GM19372 (cell line): ENCODE measurements around the gene AK9.
A peak's percentile ranks its signal among the peaks of the same experiment; 100 is the strongest.
"Not testable (repeated sequence)": the region's sequence is repeated elsewhere in the genome, so short reads cannot be mapped to it uniquely, and the experiment has no call there.

ENCODE experiments used
- ATAC-seq: cut with Tn5 transposase; IDR thresholded peaks from one replicate; pipeline ENCODE4 v1.9.1; 2021; ENCODE audit warnings: mild to moderate bottlenecking, low read depth, moderate library complexity; ENCODE audit not compliant: unreplicated experiment

The AK9 gene

DNA sequence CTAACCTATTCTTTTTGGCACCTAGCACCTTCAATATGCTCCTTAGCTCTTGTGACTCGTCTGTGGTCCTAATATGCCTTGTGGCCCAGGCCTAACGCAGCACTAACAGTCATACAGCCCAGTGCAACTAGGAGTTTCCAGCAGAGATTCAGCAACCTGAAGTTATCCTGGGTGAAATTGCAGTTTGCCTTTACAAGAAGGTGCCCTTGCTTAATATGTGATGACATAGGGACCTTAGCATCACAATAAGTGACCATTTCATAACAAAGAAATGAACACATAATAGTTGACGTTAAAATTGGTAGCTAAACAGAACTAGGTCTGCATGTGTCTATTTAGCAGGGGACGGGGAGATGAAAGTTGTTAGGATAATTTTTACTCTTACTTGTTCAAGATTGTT is 10.2 kb upstream of the AK9 start:
- ATAC-seq: no peak

DNA sequence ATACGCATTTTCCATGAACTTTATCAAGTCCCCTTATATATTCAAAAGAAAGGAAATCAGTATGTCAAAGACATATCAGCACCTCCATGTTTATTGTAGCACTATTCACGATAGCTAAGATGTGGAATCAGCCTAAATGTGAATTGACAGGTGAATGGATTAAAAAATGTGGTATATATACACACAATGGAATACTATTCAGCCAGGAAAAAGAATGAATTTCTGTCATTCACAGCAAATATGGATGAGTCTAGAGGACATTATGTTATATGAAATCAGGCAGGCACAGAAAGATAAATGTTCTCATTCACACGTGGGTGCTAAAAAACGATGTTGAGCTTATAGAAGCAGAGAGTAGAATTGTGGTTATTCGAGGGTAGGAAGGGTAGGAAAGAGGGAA is 5.4 kb upstream of the AK9 start:
- no peak for ATAC-seq

DNA sequence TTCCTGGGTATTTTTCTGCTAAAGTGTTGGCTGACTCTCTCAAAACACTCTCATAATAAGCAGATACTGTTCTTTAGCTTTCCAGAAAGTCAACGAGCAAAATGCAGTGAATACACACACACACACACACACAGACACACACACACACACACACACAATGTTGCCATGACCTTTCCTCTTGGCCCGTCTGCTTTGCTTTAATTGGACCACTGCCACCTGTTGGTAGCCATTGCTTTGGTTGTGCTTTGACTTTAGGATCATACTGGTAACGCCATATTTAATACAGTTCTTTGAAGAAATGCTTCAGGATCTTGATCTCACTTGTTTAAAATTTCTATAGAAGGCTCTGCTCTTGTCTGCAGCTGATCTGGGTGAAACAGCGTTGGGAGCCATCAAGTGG is 4.5 kb upstream of the AK9 start:
- ATAC-seq: no peak

DNA sequence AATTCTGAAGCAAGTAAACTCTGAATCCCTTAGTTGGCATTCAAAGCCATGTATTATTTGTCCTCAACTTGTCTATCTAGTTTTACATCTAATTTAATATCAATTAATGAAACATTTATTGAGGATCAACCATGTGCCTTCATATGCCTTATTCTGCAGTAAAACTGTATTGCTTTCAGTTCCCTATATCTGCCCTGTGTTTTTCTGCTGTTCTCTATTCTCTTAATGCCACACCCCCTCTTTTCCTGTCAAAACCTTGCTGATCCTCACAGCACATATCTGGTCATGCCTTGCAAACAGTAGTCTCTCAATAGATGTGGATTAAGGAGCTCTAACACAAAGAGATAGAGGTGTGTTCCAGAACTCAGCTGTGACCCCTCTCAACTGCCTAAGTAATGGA is 2.1 kb upstream of the AK9 start:
- ATAC-seq: peak; percentile 31

DNA sequence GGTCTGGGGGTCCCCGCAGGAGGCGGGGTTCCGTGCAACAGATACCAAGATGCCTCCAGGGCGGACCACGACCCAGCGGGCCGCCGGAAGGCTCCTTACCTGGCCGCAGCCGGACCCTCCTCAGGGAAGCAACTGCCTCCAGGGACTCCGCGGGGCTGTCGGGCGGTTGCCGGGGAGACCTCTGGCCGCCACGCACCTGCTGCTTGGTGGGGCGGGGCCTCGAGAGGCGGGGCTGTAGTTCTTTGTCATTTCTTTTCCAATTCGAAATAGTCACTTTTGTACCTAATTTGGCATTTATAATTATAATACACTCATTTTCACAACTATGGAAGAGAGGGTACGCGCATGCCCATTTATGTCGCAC is 647 bp downstream of the AK9 start:
- peak; percentile 40 for ATAC-seq

DNA sequence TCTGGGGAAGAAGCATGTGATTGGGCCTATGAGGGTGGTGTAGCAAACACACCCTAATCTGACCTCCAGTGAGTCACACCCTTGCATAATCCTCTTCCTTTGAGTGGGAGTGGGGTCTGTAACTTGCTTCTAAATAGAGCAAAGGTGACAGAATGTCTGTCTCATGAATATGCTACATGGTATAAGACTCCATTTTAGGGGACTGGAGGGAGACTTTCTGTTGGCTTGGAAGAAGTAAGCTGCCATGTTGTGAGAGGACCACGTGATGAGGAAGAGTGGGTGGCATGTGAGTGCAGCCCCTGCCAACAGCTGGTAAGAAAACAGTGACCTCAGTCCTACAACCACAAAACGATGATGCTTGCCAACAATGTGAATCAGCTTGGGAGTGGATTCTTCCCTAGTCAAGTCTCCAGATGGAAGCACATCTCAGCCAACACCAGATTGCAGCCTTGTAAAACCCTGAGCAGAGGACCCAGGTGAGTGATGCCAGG is 3.7 kb downstream of the AK9 start:
- ATAC-seq: no peak

DNA sequence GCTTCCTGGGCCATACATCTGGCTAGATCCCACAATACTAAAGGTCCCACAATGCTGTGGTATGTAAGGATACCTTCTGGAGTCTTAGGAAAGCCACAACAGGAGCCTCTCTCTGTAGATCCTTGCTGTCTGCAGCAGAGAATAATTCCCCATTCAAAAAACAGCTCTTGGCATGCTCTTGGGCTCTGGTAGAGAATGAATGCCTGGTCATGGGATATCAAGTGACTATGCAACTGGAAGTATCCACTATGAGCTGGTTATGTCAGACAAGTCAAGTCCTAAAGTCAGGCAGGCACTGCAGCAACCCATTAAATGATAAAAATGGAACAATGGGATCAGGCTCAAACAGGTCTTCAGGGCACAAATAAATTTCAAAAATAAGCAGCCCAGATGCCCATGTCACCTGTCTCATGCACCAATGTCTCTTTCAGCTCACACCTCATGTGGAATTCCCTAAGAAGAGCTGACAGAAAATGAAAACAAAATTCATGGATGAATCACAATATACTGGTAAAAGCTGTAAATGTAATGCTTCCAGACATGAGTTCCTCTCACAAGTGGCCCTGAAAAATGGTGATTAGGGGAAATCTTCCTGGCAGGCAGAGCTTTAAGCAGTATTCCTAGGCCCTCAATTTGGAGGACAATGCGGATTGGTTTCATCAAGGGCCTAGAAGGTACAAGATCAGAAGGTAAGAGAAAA is 4.3 kb downstream of the AK9 start:
- no peak for ATAC-seq

DNA sequence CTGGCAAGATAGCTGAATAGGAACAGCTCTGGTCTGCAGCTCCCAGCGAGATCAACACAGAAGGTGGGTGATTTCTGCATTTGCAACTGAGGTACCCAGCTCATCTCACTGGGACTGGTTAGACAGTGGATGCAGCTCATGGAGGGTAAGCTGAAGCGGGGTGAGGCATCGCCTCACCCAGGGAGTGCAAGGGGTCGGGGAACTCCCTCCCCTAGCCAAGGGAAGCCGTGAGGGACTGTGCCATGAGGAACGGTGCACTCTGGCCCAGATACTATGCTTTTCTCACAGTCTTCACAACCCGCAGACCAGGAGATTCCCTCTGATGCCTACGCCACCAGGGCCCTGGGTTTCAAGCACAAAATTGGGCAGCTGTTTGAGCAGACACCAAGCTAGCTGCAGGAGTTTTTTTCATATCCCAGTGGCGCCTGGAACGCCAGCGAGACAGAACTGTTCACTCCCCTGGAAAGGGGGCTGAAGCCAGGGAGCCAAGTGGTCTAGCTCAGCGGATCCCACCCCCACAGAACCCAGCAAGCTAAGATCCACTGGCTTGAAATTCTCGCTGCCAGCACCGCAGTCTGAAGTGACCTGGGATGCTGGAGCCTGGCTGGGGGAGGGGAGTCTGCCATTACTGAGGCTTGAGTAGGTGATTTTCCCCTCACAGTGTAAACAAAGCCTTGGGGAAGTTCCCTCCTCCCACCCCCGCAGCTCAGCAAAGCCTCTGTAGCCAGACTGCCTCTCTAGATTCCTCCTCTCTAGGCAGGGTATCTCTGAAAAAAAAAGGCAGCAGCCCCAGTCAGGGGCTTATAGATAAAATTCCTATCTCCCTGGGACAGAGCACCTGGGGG is 12.1 kb downstream of the AK9 start:
- ATAC-seq: not testable (repeated sequence)

DNA sequence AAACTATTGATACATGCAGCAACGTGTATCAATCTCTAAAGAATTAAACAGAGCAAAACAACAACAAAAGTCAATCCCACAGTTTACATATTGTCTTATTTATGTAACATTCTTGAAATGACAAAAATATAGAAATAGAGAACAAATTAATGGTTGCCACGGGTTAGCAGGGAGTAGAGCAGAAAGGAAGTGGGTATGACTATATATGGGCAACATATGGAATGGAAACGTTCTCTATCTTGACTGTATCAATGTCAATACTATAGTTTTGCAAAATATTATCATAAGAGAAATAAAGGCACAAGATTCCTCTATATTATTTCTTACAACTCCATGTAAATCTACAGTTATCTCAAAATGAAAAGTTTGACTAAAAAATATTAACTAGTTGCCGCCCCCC is 12.8 kb downstream of the AK9 start:
- no peak for ATAC-seq

DNA sequence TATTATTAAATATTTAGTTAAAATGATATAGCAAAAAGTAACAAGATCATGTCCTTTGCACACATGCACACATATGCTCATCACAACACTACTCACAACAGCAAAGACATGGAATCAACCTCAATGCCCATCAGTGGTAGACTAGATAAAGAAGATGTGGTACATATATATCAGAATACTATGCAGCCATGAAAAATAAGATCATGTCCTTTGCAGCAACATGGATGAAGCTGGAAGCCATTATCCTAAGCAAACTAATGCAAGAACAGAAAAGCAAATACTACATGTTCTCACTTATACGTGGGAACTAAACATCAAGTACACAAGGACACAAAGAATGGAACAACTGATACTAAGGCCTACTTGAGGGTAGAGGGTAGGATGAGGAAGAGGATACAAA is 14.3 kb downstream of the AK9 start:
- ATAC-seq: no peak

DNA sequence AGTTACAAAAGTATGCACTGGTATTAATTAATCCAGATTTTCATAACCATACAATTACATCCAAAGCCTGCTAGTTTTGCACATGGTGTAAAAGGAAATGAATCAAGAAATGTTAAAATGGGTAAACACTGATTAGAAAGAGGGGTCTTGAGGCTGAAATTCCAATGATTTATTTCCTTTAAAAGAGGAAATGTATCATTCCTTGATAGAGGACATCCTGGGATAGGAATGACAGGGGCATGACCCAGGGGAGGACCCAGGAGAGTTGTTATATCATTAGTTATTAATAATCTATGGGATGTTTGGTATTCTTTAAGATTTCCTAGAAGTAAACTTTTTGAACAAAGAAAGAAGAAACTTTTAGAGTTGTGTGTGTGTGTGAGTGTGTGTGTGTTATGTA is 18.2 kb downstream of the AK9 start:
- no peak for ATAC-seq

DNA sequence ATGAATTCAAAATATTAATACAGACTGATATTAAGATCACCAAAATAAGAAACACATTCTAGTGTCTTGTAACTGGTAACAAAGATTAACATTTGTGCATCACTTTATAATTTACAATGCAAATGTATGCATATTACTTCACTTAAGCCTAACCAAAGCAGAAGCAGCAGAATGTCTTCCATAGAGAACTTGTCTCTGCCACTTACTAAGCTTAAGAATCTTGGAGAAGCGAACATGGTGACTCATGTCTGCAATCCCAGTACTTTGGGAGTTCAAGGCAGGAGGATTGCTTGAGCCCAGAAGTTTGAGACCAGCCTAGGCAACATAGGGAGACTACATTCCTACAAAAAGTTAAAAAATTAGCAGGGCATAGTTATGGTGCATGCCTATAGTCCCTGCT is 18.8 kb downstream of the AK9 start:
- ATAC-seq: no peak

DNA sequence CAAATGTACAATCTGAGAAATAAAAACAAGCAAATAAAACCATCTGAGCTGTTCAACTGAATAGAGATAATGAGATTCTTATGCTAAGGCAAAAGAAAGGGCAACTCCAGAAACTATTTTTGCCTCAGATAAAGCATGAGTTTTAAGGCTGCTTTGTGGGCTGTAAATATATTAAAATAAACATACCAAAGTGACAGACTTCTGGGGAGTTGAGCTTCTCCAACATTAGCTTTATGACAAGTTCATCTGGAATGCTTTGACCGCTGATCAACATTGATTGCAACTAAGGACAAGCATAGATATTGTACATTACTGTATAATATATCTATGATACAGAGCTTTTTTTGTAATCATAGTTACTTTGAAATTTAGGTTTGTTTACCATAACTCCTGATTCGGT is 19.3 kb downstream of the AK9 start:
- ATAC-seq: no peak

DNA sequence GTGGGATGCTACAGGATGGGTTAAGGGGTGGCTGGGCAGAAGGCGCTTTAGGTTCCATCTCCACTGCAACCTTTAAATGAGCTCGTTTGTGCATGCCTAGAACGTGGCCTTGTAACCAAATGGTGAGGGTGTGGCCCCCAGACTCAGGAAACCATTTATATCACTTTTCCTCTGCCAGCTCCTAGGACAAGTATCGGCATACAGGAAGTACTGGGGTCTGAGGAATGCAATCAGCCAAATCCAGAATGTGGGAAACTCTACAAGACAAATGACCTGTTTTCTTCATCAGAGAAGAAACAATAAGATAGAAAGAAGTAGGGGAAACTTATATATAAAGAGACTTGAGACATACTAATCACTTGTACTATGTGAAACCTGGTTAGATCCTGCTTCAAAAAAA is 21.2 kb downstream of the AK9 start:
- no peak for ATAC-seq

DNA sequence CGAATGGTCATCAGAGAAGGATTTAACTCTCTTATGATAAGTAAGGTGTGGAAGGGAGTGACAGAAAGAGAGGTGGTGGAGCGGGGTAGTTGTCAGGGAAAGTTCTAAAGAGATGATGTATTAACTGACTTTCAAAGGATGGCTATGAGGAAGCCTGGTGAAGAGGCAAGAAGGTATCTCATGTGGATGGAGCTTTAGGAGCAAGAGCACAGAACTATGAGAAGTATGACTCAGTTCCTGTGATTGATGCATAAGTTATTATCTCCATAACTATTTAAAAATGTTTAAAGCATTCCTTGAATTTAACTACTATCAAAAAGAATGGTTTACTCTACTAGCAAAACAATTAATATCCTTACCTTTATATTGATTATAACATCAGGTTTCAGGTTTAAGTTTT is 28.8 kb downstream of the AK9 start:
- ATAC-seq: no peak

DNA sequence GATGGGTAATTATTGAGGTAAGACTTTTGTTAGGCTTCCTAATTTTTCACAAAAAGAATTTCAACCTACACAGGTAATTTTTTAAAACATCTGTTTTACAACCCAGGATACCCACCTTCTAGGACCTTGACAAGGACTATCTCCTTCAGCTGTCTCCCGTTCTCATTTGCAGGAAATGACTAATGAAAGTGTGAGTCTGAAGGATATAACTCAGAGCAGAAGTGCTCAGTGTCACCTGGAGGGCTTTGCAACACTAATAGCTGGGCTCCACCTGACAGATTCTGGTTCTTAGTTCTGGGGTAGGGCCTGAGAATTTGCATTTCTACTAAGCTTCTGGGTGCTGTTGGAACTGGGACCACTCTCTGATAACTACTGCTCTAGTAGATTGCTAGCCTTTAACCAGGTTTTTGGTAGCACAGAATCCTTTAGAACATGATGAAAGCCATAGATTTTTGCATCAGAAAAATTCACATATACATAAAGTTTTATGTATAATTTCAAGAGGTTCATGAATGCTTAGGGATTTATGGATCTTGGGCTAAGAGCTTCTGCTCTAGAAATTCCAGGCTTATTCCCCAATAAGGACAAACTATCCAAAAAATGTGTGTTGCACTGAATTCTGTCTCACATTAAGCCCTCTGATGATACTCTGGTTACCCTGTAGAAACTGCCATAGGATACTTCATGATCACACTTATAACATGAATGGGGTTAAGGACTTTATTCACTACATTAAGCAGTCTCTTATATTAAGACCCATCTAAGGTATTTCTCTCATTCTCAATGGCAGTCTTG is 30.3 kb downstream of the AK9 start:
- no peak for ATAC-seq

DNA sequence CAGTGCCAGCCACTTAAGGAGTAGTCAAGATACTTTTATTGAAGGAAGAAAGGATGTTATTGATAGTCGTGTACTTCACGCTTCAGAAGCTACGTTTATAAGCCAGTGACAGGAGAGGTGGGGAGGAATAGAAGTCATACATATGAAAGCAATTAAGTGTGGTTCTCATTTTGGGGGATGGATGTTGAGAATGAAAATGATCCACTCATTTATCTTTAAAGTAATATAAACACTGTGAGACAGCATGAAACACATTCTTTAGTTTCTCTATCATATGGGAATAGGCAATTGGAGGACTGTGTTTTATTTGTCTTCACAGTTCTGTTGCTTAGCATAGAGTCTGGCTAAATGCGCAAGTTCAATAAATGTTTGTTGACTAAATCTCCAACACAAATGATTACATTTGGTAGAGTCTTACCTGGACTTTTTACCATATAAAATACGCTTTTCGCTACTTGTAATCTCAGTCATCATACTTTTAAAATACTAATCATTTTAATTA is 35.2 kb downstream of the AK9 start:
- ATAC-seq: no peak

DNA sequence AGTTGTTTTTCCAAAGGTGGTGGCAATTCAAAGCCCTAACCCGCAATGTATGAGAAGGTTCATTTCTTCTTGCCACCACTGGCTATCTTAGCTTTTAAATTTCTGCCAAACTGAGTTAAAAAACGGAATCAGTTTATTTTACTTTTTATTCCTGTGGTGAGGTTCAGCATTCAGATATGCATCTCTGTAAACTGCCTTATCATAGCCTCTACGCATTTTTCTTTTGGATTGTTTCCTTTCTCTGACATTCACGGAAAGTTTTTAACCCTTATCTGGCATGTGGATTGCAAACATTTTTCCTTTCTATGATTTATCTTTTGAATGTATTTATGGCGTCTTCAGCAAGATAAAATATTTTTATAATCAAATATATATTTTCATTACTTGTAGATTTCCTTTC is 37.7 kb downstream of the AK9 start:
- ATAC-seq: no peak

DNA sequence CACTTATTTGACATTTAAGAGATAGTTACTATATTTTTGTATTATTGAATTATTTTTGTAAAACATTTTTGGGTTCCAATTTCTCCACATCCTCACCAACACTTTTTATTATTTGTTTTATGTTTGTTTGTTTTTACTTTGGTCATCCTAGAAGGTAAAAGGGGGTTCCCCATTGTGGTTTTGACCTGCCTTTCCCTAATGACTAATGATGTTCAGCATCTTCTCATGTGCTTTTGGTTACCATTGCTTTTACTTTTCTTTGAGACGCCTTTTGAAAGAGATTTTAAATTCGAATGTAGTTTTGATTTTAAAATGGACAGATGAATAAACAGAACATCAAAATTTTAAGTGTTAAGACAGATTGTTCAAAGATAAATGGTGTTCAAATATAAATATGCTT is 46.9 kb downstream of the AK9 start:
- ATAC-seq: no peak

DNA sequence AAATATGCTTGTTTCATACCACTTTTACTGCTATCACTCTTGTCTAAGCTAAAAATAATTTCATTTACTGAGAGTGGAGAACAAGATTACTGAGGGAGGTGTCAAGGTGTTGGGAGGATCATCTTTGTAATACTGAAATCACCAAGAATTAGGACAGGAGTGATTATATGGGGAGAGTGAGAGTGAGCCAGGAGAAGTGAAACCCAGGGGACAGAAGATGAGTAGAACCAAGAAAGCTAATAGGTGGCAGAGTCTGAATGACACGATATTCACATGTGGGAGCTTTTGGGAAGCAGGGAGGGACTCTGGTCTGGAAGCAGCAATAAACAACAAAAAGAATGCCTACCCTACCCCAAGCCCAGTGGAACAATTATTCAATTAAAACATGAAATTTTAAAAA is 58.6 kb downstream of the AK9 start:
- no peak for ATAC-seq

DNA sequence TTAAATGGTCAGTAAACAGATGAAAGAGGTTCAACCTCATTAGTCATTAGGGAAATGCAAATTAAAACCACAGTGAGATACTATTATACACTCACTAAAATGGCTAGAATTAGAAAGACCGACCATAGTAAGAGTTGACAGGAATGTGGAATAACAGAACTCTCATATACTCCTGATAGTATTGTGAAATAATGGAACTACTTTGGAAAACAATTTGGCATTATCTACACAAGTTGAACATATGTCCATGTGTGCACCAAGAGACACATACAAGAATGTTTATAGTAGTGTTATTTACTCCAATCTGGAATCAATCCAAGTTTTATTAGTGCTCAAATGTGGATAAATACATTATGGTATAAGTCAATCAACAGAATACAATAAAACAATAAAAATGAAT is 59.6 kb downstream of the AK9 start:
- no peak for ATAC-seq
